LNCAP (cell line): Measurements from ENCODE around the gene CAMK4.

Experiments used
- CTCF ChIP-seq: fragments of 450-650 bp; IDR thresholded peaks from 2 replicates; pipeline ENCODE4 v1.5.1; 2017; ENCODE audit warnings: mild to moderate bottlenecking

CAMK4 gene

GRCh38 chr5:111236995-111237394, 12.8 kb downstream of the CAMK4 start:
- TF ChIP-seq CTCF: no peak

GRCh38 chr5:111237470-111237869, 13.3 kb downstream of the CAMK4 start:
- TF ChIP-seq CTCF: no peak

- TF ChIP-seq CTCF: no peak
Measured at GRCh38 chr5:111238431-111239225, 14.4 kb downstream of the CAMK4 start.

GRCh38 chr5:111241696-111242095, 17.5 kb downstream of the CAMK4 start:
- no peak for TF ChIP-seq CTCF

- no peak for TF ChIP-seq CTCF
Measured at GRCh38 chr5:111242606-111243005, 18.4 kb downstream of the CAMK4 start.

- TF ChIP-seq CTCF: no peak
Measured at GRCh38 chr5:111243318-111243717, 19.1 kb downstream of the CAMK4 start.

- no peak for TF ChIP-seq CTCF
Measured at GRCh38 chr5:111245654-111246053, 21.5 kb downstream of the CAMK4 start.

GRCh38 chr5:111246459-111246858, 22.3 kb downstream of the CAMK4 start:
- no peak for TF ChIP-seq CTCF
